NCI-H446 (cell line): Measurements from ENCODE around the gene ZFP64.
A peak's percentile ranks its signal among the peaks of the same experiment; 100 is the strongest.
"Not testable (repeated sequence)": the region's sequence is repeated elsewhere in the genome, so short reads cannot be mapped to it uniquely, and the experiment has no call there.

Source experiments
- DNase-seq, 2 experiments: peaks; one replicate each; lab custom pipeline; 2025; lab: John Stamatoyannopoulos, UW

ZFP64 gene

DNA sequence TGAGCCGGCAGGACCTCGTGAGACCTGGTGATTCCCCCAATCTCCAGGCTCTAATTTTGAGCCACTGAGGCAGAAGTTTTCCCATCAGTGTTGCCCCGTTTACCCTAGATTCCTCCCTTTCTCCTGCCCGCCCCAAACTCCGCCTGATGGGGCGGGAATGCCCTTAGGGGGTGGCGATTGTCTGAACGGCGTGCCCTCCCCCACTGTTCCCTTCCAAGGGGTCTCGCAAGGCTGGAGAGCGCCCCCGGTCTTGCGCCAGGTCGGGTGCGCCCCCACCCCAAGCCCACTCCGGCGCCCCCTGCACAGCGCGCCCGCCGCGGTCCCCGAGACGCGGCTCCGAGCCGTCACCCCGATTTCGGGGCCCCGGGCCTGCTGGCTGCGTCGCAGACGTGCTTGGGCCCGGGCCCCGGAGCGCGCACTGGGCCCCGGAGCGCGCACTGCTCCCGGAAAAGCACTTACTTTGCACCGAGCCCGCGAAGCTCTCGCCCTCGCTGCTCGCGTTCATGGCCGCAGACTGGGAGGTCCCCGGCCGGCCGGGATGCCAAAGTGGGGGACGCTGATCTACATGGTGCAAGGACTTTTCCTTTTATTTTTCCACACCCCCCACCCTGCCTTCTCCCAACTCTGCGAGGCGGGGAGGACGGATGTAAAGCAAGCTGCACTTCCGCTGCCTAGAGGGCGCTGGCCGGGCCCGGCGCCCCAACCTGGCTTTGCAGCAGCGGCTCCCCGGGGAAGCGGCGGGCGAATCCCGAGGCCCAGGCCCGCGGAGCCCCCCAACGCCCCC, at the start of gene ZFP64:
TSS of gene ZFP64 (minus strand) at position 648 of the 784 bp plus-strand sequence. CDS start at position 505, 143 bp downstream.
- peak; percentile 65 to 75 for DNase-seq

DNA sequence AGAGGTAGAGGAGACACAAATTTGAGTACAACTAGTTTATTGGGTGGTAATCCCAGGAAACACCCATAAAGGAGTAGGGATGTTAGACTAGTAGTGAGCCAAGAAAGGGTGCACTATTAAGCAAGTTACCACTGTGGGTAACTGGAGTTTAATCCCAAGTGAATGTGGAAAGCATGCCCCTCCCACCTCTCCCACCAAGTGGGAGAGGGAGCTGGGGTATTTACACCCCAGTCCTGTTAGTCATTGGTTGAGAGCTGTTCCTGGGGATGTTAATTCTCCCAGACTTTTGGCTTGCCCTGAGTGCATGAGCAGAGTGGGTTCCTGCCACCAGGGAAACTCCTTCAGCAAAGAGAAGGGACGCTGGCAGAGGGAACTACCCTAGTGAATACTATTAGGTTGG, 49.2 kb upstream of the ZFP64 start:
- no peak for DNase-seq

DNA sequence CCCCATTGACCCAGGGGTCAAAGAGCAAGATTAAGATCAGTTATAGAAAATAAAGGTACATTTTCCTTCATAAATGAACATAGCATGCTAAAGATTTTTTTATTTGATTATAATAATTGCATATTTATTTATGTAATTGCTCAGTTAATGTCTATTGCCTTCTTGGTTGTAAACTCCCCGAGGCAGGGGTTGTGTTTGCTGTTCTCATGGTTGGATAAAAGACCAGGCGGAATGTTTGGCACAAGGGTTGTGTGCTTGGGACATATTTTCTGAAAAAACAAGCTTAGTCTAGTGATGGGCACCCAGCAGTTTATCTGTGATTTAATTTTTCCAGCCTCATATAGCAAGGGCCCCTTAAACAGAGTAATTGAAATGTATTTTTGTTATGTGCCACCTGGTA, 47.5 kb upstream of the ZFP64 start:
- DNase-seq: no peak

DNA sequence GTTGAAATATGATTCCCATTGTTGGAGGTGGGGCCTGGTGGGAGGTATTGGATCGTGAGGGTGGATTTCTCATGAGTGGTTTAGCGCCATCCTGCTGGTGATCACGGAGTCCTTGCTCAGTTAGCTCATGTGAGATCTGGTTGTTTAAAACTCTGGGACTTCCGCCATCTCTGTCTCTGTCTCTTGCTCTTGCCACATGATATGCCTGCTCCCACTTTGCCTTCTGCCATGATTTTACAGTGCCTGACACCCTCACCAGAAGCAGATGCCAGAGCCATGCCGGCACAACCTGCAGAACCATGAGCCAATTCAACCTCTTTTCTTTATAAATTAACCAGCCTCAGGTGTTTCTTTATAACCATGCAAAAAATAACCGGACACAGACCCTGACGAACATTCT, 44.7 kb upstream of the ZFP64 start:
- no peak for DNase-seq

DNA sequence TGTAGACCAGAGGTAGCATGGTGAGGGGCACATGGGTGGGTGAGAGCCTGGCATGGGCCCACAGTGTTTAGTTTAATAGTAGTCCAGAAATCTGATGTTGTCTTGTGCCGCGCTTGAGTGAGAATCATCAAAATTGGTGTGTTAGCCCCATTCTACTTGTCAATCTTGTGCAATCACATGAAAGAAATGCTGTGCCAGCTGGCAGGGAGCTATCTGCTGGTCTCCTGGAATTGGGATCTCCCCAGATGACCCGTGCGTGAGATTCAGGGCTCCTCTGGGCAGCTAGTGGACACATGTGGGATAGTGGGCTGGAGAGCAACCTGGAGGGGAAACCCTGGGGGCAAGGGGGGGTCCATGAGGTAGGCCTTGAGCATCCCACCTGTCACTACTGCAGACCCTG, 43.5 kb upstream of the ZFP64 start:
- no peak for DNase-seq

DNA sequence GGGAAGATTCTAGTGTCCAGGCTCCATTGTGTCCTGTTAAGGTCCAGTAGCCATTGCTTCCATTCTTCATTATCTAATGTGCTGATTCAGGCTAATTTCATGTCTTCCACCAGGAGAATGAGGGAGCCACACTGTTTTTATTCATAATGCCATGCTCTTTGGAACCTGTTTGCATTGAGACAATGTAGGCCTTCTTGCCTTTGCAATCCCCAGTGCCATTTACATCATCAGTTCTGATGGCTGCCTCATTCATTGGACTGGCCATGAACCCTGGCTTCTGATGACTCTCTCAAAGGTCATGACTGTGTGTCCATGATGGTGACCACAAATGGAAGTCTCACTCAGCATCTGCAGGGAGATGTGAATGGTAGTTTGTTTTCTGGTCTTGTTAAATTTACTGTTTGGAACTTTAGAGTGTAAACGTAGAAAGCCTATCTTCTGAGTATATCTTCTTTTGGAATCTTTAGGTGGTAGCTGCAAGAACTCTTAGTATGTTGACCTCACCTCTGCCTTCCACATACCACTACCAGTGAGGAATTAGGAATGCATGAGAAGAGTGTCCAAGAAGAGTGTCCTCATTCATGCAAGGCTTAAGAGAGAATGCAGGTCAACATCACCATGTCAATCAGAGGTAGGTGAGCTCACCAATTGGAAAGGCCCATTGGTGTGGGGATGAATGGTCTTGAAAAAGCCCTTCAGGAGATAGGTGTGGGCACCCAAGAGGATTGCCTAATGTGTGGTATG, 42.9 kb upstream of the ZFP64 start:
- no peak for DNase-seq

DNA sequence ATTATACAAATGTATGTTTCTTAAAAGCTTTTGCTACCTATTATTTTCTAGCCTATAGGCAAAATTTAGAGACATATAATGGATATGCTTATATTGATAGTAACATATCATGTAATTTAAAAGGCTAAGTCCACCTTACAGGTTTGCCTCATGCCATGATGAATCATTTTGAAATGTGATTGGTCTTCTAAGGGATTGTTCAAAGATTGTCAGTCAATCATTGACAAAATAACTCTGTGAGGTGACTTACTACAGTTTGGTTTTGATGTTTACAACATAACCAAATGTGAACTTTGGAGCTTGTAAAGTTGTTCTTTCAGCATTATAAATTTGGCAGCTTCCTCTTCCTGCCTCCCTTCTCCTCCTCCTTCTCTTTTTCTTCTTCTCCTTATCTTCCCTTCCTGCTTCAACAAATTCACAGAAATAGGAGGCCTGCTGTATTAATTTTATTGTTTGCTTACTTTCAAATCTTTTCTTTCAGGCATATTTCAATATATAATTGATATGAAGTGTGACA, 39.7 kb upstream of the ZFP64 start:
- DNase-seq: no peak

DNA sequence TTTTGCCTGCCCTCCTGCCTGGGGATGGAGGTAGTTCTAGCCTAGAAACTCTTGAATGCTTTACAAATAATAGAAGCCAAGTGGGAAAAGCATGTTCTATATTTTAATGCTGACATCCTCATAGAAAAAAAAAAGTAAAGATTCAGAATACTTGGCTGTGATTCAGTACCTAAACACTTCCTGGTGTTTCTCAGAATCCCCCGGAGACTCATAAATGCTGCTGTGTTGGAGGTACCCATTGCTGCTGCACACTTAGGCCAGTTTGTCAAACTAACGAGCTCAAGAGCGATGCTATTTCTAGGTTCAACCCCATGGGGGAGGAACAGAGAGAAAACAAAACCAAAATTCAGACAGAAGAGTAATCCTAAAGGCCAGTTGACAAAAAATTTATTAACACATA, 38.8 kb upstream of the ZFP64 start:
- DNase-seq: no peak

DNA sequence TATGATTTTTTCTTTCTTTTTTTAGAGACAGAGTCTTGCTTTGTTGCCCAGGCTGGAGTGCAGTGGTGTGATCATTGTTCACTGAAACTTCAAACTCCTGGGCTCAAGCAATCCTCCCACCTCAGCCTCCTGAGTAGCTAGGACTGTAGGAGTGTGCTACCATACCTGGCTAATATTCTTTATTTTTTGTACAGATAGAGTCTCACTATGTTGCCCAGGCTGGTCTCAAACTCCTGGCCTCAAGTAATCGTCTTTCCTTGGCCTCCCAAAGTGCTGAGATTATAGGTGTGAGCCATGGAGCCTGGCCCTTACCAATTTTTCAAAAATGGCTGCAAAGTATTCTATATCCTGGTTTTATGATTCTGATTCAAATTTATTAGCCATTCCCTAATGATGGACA, 37.8 kb upstream of the ZFP64 start:
- DNase-seq: not testable (repeated sequence)

DNA sequence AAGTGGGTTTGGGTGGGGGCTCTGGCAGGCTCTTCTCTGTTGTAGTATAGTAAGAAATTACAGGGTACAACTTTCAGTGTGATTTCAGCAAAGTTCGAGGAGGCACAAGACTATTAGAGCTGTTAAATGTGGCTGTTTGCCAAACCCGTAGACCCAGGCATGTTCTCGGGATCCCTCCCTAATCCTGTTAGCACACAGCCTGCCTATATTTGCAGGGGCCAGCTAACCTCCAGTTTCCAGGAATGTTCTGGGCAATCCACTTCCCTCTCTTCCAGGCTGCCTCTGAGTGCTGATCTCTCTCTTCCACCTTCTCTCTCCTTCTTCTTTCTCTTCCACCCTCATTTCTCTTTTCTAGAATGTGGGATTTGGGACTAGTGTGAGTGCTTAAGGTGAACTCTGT, 34.8 kb upstream of the ZFP64 start:
- no peak for DNase-seq

DNA sequence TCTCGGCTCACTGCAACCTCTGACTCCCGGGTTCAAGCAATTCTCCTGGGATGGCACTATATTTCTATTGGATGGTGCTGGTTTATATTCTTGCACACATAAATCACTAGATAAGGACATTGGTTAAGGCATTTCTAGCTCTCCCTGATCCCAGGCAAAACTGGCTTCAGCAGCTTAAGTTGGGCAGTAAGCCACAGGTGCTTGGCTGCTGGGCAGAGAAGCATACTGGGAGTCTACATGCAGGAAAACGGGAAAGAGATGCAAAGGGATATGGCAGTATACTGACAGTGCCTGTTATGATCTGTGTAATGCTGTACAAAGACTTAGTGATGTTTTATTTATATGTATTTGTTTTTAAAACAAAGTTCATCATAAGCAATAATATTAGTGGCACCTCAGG, 33.3 kb upstream of the ZFP64 start:
- no peak for DNase-seq

DNA sequence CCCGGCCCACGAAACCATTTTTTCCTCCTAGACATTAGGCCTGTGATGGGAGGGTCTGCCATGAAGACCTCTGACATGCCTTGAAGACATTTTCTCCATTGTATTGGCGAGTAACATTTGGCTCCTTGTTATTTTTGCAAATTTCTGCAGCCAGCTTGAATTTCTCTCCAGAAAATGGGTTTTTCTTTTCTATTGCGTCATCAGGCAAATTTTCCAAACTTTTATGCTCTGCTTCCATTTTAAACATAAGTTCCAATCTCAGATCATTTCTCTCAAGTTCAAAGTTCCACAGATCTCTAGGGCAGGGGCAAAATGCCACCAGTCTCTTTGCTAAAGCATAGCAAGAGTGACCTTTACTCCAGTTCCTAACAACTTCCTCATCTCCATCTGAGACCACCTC, 29.8 kb upstream of the ZFP64 start:
- not testable (repeated sequence) for DNase-seq

DNA sequence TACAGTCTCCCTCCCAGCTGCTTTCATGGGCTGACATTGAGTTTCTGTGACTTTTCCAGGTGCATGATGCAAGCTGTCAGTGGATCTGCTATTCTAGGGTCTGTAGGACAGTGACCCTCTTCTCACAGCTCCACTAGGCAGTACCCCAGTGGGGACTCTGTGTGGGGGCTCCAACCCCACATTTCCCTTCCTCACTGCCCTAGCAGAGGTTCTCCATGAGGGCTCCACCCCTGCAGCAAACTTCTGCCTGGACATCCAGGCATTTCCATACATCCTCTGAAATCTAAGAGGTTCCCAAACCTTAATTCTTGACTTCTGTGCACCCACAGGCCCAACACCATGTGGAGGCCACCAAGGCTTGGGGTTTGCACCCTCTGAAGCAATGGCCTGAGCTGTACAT, 29.3 kb upstream of the ZFP64 start:
- DNase-seq: not testable (repeated sequence)

DNA sequence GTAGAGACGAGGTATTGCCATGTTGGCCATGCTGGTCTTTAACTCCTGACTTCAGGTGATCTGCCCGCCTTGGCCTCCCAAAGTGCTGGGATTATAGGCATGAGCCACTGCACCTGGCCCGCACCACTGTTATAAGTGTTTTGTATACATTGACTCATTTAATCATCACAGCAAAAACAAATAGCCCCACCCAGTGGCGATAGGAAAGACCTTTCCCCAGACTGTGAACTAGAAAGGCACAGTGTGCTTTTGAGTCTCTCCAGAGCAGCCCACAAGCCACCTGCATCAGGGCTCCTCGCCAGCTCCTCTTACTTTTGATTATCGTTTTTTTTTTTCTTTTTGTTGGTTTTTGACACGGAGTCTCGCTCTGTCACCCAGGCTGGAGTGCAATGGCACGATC, 27.9 kb upstream of the ZFP64 start:
- no peak for DNase-seq

DNA sequence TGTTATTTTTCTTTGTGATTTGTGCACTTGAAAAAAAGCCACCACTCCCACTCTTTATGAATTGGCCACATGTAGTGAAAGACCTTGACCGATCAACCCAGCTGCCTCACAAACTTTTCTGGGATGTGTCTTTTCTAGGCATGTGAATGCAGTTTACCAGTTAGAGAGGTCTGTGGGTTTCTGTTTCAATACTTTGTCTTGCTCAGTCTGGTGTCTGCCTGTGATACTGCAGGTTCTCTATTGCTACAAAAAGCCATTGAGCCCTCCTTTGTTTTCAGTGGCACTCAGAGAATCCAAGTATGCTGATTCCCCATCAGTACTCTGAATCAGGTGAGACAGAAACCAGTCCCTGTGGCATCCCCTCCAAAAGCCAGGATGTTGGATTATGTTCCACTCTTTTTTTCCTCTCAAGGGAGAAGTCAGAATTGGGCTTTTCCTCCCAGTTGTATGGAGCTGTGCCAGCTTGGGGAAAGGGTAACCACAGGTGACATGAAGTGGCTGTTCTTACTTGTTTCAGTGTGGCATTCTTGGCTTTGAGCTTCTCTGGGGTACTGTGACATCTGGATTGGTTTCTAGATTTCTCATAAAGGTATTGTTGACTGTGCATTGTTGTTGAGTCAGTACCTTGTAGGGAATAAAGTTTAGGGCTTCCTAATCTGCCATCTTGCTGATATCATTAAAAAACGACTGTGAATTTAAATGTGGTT, 26.3 kb upstream of the ZFP64 start:
- no peak for DNase-seq

DNA sequence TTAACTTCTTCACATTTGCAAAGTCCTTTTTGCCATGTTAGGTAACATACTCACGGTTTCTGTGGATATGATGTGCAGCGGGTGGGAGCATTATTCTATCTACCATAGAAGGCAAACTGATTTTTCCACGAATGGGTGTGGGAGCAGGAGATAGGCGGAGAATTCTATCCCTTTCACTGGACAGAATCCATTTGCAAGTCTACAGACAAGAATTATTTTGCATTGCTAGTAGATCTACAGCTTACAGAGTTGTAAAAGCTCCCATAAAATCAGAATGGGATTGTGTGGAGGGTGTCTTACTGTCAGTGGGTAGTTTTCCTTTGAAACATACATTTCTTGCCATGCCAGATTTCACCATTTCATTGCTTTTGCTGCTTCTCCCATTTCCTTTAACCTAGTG, 22.4 kb upstream of the ZFP64 start:
- no peak for DNase-seq

DNA sequence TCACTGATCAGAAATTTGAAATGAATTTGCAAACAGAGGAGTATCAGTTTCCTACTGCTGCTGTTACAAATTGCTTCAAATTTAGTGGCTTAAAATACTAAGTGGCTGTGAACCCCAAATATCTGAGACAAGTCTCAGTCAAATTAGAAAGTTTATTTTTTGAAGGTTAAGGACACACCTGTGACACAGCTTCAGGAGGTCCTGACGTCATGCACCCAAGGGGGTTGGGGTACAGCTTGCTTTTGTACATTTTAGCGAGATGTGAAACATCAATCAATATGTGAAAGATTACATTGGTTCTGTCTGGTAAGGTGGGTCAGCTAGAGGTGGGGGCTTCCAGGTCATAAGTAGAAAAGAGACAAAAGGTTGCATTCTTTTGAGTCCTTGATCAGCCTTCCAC, 21.4 kb upstream of the ZFP64 start:
- DNase-seq: no peak

DNA sequence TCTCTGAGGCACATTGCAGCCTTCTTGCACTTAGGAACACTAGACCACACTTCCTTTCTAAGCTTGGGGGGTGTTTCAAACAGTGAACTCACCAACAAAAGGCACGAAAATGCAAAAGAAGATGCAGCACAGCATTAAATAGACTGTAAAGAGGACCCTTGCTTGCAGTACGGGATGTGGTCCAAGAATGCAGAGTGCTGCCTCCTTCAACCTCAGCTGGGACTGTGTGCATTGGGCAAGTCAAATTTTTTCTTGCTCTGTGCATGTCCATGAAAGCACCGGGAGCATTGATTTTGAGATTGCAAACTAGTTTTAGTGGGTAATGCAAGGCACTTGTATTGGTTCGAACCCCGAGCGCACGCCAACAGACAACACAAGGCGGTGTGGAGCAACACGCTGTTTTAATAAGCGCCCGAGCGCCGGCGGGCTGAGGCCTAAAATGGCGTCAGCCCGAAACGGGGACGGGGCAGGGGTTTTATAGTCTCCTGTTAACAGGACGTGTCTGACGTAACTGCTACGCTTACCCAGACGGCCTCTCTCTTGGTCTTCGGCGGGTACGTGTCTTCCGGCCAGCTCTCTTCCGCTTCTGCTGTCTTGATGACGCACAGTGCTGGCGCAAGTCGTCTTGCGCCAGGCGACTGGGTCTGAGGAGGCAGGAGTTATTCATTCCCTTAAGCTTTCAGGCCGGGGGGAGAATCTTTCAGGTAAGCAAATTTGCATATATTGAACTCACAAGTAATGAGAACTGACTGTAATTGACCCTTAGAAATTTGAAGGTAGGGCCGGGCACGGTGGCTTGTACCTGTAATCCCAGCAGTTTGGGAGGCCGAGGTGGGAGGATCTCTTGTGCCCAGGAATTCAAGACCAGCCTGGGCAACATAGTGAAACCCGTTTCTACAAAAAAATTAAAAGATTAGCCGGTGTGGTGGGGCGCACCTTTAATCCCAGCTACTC, 18.7 kb upstream of the ZFP64 start:
- DNase-seq: no peak

DNA sequence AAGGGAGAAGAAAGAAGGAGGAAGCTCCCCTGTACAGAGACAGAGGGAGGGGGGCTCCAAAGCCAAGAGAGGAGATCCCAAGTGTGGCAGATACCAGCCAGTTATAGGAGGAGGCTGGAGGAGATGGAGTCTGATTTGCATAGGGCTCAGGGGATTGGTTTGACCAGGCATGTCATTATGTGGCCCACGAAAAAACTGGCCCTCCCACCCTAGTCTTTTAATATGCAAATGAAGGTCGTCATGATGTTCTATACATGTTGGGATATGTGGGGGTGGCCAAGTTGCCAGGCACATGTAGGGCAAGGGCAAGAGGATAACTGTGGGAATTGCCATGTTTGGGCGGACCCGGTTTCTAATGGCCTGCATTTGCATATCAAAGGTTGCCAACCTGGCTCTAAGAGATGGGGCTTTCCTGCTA, 17.6 kb upstream of the ZFP64 start:
- no peak for DNase-seq

DNA sequence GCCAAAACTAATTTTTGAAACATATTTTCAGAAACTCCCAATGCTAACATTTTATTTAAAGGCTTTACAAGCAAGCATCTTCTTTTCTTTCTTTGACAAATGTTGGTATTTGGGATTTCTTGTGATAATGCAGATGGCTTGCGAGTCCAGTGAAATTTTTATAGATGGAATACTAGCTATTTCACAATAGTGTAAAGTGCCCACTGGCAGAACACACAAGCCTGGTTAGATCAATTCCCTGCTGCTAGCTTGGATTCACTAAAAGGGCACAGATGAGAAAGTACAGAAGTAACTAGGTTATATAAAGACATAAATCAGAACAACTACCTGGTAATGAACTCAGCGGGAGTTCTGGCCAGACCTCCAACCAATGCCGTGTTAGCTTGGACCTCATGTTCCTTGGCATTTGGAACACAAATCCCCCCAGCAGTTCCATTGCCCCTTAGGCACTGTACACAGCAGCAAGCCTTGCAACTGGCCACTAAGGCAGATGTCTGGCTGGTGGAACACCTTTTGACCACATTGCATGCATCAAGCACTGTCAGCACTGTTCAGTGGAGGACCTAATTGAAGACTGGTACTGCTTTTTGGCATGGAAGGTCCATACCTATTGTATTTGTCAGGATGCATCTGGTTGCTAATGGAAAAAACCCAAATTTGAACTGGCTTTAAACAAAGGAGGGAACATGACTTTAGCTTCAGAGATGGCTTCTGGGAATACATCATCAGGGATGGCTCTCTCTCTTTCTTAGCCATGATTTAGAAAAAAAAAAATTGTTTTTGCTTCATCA, 15.6 kb upstream of the ZFP64 start:
- DNase-seq: no peak

DNA sequence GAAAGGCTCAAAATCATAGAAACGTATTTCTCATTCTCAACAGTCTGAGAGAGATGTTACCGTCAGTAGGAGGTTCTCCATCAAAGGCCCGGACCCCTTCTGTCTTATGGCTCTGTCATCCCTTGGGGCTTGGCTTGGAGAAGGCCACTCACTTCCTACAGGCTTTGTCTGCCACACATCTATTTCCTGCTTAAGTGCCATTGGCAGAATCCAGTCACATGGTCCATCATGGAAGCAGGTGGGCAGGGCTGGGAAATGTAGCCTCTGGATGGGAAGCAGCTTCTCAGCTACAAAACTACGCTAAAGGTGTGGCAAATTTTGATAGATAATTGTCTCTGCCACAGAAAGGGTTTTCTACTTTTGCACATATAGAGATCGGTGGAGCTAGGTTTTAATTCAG, 12.6 kb upstream of the ZFP64 start:
- peak in 1 of 2 experiments; percentile 14 for DNase-seq
